ENCODE results near the gene GPR137B.

GPR137B gene

DNA sequence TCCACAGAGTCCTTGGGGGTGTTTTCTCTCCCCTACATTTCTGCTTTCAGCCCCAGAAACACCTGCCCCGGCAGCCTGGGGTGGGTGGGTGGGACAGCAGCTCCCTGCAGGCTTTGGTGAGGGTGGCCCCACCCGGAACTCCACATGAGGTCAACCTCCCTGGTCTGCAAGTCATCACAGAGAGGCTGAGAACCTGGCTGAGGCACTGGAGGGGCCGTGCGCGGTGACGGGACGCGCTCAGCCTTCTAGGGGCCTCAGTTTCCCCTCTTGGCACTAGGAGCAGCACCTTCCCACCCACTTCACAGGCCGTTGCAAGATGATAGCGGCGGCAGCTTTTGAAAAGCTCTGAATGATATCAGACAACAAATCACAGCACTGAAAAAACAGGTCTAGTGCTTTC lies 39.7 kb upstream of the GPR137B start:
- DNase-seq: no peak
- Histone ChIP-seq H3K27ac (ENCODE audit: insufficient read depth, low read length, poor library complexity, severe bottlenecking) (no peak overlapping the region), H3K9me3 (ENCODE audit: control insufficient read depth, low read length) (no peaks in the 10 kb centered on the region)

DNA sequence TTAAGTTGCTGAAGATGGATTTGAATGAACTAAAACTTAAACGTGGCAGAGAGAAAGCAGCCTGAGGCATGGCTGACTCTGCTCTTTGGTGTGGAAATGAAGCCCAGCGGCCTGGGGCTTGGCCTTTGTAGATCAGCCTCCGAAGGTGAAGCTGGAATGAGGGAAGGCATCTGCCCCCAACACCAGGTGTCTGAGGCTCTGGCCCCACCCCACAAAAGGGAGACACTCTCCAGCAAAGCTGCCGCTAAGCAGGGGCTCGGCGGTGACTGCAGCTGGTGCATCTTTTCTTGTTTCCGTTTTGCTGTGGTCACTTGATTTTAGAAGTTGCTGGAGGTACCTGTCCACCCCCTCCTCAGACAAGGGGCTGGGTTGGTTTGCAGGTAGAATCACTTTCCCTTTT lies 39.3 kb upstream of the GPR137B start:
- Histone ChIP-seq H3K27me3 (replicated peaks; ENCODE audit: control insufficient read depth, insufficient read depth, low read length, poor library complexity, severe bottlenecking) (no peaks in the 10 kb centered on the region), H3K4me1 (ENCODE audit: control insufficient read depth, insufficient read depth, low read length, poor library complexity, severe bottlenecking) (no peaks in the 10 kb centered on the region), H3K9me3 (ENCODE audit: control insufficient read depth, low read length) (no peaks in the 10 kb centered on the region), H3K27ac (ENCODE audit: insufficient read depth, low read length, poor library complexity, severe bottlenecking) (no peak overlapping the region), H3K36me3 (ENCODE audit: control insufficient read depth, insufficient read depth, low read length) (no peaks in the 10 kb centered on the region), H3K4me3 (ENCODE audit: insufficient read depth, low read depth, low read length, poor library complexity, severe bottlenecking) (no peak overlapping the region)
- DNase-seq: no peak

More for the DNA sequence above, 39.7 kb upstream of the GPR137B start:
- Histone ChIP-seq H3K4me1 (ENCODE audit: control insufficient read depth, insufficient read depth, low read length, poor library complexity, severe bottlenecking) (no peaks in the 10 kb centered on the region), H3K4me3 (ENCODE audit: insufficient read depth, low read depth, low read length, poor library complexity, severe bottlenecking) (no peak overlapping the region), H3K36me3 (ENCODE audit: control insufficient read depth, insufficient read depth, low read length) (no peaks in the 10 kb centered on the region), H3K27me3 (replicated peaks; ENCODE audit: control insufficient read depth, insufficient read depth, low read length, poor library complexity, severe bottlenecking) (no peaks in the 10 kb centered on the region)

DNA sequence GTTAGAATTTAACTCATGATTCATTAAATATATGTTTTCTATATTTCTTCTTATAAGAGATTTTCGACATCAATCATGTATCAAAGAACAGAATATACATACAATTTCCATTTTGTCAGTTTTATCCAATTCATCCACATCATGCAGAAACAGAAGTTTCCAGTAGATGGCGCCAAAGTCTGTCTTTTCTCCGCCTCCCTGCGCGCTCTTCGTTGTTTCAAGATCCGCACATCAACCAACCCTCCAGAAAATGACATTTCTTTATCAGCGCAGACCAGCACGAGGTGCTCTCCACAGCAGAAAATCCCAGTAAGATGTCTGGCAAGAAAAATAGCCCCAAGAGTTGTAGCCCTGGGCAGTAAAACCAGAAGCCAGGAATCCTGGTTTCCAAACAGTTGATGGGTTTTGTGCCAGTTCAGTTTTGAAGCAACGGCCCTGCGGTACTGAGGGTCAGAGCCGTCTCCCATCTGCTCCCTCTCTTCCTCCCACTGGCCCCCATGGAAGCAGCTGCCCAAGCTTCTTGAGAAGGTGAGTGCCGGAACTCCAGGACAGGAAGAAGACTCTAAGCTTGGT lies 38.6 kb upstream of the GPR137B start:
- peak; percentile 16 to 41 (median 22) for DNase-seq
- no peak overlapping the region for H3K27ac ChIP-seq (ENCODE audit: insufficient read depth, low read length, poor library complexity, severe bottlenecking)

DNA sequence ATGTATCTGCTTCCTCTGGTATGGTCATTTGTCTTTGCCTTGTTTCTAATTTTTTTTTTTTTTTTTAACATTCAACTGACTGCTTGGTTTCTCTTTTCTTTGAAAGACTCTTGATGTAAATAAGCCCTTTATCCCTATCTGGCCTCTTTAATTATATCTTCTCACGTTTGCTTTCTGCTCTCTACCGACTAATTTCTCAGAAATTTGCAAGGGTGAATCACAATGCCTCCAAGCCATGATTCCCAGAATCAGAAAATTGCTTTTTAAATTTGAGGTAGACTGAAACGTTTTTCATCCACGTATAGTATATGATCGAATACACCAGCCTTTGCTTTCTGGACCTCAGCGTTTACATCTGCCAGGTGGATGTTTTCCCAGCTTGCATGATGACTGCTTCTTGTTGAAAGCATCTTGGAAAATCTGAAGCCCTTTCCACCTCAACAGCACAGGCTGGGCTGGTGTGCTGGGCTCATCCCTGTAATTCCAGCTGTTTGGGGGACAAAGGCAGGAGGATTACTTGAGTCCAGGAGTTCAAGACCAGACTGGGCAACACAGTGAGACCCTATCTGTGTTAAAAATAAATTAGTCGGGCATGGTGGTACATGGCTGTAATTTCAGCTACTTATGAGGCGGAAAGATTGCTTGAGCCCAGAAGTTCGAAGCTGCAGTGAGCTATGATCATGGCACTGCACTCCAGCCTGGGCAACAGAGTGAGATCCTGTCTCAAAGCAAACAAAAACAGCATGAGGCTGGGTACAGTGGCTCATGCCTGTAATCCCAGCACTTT lies 35.0 kb upstream of the GPR137B start:
- Histone ChIP-seq H3K27ac (ENCODE audit: insufficient read depth, low read length, poor library complexity, severe bottlenecking) (no peak overlapping the region), H3K27me3 (replicated peaks; ENCODE audit: control insufficient read depth, insufficient read depth, low read length, poor library complexity, severe bottlenecking) (no peaks in the 10 kb centered on the region), H3K4me3 (ENCODE audit: insufficient read depth, low read depth, low read length, poor library complexity, severe bottlenecking) (no peak overlapping the region), H3K9me3 (ENCODE audit: control insufficient read depth, low read length) (no peaks in the 10 kb centered on the region), H3K4me1 (ENCODE audit: control insufficient read depth, insufficient read depth, low read length, poor library complexity, severe bottlenecking) (no peaks in the 10 kb centered on the region), H3K36me3 (ENCODE audit: control insufficient read depth, insufficient read depth, low read length) (no peaks in the 10 kb centered on the region)
- no peak for DNase-seq

More for the DNA sequence above, 38.6 kb upstream of the GPR137B start:
- Histone ChIP-seq H3K4me1 (ENCODE audit: control insufficient read depth, insufficient read depth, low read length, poor library complexity, severe bottlenecking) (no peaks in the 10 kb centered on the region), H3K27me3 (replicated peaks; ENCODE audit: control insufficient read depth, insufficient read depth, low read length, poor library complexity, severe bottlenecking) (no peaks in the 10 kb centered on the region), H3K36me3 (ENCODE audit: control insufficient read depth, insufficient read depth, low read length) (no peaks in the 10 kb centered on the region), H3K4me3 (ENCODE audit: insufficient read depth, low read depth, low read length, poor library complexity, severe bottlenecking) (no peak overlapping the region), H3K9me3 (ENCODE audit: control insufficient read depth, low read length) (no peaks in the 10 kb centered on the region)

DNA sequence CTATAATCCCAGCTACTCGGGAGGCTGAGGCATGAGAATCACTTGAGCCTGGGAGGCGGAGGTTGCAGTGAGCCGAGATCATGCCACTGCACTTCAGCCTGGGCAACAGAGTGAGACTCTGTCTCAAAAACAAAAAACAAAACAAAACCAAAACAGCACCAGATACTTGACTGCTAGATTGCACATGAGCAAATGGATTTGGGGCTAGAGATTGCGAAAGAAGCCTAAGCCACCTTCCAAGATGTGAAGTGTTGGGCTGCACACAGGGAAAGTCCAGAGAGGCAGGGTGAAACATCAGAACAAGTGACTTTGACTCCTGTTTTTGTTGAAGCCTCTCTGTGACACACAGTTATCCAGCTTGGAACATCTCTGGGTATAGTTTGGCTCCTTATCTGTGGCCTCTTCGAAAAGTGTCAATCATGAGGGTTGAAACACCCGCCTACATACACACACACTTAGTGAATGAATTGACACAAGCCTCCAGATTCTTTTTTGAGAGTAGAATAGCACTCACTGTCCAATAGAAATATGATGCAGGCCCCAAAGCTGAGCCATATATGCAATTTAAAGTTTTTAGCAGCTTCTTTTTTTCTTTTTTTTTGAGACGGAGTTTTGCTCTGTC lies 34.2 kb upstream of the GPR137B start:
- DNase-seq: no peak
- Histone ChIP-seq H3K4me1 (ENCODE audit: control insufficient read depth, insufficient read depth, low read length, poor library complexity, severe bottlenecking) (no peaks in the 10 kb centered on the region), H3K27ac (ENCODE audit: insufficient read depth, low read length, poor library complexity, severe bottlenecking) (no peak overlapping the region), H3K4me3 (ENCODE audit: insufficient read depth, low read depth, low read length, poor library complexity, severe bottlenecking) (no peak overlapping the region), H3K27me3 (replicated peaks; ENCODE audit: control insufficient read depth, insufficient read depth, low read length, poor library complexity, severe bottlenecking) (no peaks in the 10 kb centered on the region), H3K9me3 (ENCODE audit: control insufficient read depth, low read length) (no peaks in the 10 kb centered on the region), H3K36me3 (ENCODE audit: control insufficient read depth, insufficient read depth, low read length) (no peaks in the 10 kb centered on the region)

DNA sequence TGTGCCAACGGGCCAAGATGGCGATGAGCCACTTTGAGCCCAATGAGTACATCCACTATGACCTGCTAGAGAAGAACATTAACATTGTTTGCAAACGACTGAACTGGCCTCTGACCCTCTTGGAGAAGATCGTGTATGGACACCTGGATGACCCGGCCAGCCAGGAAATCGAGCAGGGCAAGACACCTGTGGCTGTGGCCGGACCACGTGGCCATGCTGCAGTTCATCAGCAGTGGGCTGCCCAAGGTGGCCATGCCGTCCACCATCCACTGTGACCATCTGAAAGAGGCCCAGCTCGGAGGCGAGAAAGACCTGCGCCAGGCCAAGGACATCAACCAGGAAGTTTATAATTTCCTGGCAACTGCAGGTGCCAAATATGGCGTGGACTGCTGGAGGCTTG lies 32.2 kb upstream of the GPR137B start:
- no peak for DNase-seq

DNA sequence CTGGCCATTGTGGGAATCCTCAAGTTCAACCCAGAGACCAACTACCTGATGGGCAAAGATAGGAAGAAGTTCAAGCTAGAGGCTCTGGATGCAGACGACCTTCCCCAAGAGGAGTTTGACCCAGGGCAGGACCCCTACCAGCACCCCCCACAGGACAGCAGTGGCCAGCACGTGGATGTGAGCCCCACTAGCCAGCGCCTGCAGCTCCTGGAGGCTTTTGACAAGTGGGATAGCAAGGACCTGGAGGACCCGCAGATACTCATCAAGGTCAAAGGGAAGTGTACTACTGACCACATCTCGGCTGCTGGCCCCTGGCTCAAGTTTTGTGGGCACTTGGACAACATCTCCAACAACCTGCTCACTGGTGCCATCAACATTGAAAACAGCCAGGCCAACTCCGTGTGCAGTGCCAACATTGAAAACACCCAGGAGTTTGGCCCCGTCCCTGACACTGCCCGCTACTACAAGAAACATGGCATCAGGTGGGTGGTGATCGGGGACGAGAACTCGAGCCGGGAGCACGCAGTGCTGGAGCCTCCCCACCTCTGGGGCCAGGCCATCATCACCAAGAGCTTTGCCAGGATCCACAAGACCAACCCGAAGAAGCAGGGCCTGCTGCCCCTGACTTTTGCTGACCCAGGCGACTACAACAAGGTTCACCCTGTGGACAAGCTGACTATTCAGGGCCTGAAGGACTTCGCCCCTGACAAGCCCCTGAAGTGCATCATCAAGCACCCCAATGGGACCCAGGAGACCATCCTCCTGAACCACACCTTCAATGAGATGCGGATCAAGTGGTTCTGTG lies 30.6 kb upstream of the GPR137B start:
- Histone ChIP-seq H3K4me3 (ENCODE audit: insufficient read depth, low read depth, low read length, poor library complexity, severe bottlenecking) (no peak overlapping the region), H3K27me3 (replicated peaks; ENCODE audit: control insufficient read depth, insufficient read depth, low read length, poor library complexity, severe bottlenecking) (no peaks in the 10 kb centered on the region), H3K27ac (ENCODE audit: insufficient read depth, low read length, poor library complexity, severe bottlenecking) (no peak overlapping the region), H3K36me3 (ENCODE audit: control insufficient read depth, insufficient read depth, low read length) (no peaks in the 10 kb centered on the region), H3K4me1 (ENCODE audit: control insufficient read depth, insufficient read depth, low read length, poor library complexity, severe bottlenecking) (no peaks in the 10 kb centered on the region), H3K9me3 (ENCODE audit: control insufficient read depth, low read length) (no peaks in the 10 kb centered on the region)
- no peak for DNase-seq

More for the DNA sequence above, 32.2 kb upstream of the GPR137B start:
- Histone ChIP-seq H3K36me3 (ENCODE audit: control insufficient read depth, insufficient read depth, low read length) (no peaks in the 10 kb centered on the region), H3K27ac (ENCODE audit: insufficient read depth, low read length, poor library complexity, severe bottlenecking) (no peak overlapping the region), H3K9me3 (ENCODE audit: control insufficient read depth, low read length) (no peaks in the 10 kb centered on the region), H3K4me3 (ENCODE audit: insufficient read depth, low read depth, low read length, poor library complexity, severe bottlenecking) (no peak overlapping the region), H3K4me1 (ENCODE audit: control insufficient read depth, insufficient read depth, low read length, poor library complexity, severe bottlenecking) (no peaks in the 10 kb centered on the region), H3K27me3 (replicated peaks; ENCODE audit: control insufficient read depth, insufficient read depth, low read length, poor library complexity, severe bottlenecking) (no peaks in the 10 kb centered on the region)

DNA sequence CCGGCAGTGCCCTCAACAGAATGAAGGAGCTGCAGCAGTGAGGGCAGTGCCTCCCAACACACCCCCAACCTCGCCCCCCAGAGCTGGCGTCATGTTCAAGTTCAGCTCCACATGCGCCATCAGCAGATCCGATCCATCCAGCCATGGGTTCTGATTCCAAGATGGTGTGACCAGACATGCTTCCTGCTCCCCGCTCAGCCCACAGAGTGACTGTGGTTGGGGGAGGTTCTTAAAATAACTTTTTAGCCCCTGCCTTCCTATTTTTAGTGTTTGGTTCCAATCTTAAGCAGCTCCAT lies 30.1 kb upstream of the GPR137B start:
- DNase-seq: no peak
- no peak overlapping the region for H3K27ac ChIP-seq (ENCODE audit: insufficient read depth, low read length, poor library complexity, severe bottlenecking)
- no peaks in the 10 kb centered on the region for H3K36me3 ChIP-seq (ENCODE audit: control insufficient read depth, insufficient read depth, low read length)
- H3K9me3 ChIP-seq (ENCODE audit: control insufficient read depth, low read length): no peaks in the 10 kb centered on the region
- H3K4me3 ChIP-seq (ENCODE audit: insufficient read depth, low read depth, low read length, poor library complexity, severe bottlenecking): no peak overlapping the region
- H3K27me3 ChIP-seq (replicated peaks; ENCODE audit: control insufficient read depth, insufficient read depth, low read length, poor library complexity, severe bottlenecking): no peaks in the 10 kb centered on the region
- no peaks in the 10 kb centered on the region for H3K4me1 ChIP-seq (ENCODE audit: control insufficient read depth, insufficient read depth, low read length, poor library complexity, severe bottlenecking)

DNA sequence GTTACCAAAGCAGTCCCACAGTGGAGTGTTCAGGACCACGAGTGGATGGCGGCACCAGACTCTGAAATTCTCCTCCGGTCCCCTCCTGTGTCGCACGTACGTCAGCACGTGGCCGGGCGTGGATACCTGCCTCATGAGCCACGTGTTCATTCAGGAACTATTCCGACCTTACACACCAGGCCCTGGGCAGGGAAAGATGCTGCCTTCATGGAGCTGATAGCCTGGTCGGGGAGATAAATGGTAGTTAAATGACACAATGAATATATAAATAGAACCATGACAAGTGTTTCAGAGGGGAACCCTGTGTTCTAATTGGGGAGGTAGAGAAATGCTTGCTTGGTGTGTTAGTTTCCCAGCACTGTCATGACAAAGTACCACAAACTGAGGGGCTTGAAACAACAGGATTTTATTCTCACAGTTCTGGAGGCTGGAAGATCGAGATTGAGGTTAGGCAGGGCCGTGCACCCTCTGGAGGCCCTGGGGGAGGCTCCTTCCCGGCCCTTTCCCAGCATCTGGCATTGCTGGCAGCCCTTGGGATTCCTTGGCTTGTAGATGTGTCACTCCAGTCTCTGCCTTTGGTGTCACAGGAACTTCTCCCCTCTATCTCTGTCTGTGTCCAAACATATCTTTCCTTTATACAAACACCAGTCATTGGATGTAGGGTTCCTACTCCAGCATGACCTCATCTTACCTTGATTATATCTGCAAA lies 28.9 kb upstream of the GPR137B start:
- DNase-seq: no peak
- no peaks in the 10 kb centered on the region for H3K36me3 ChIP-seq (ENCODE audit: control insufficient read depth, insufficient read depth, low read length)
- no peak overlapping the region for H3K4me3 ChIP-seq (ENCODE audit: insufficient read depth, low read depth, low read length, poor library complexity, severe bottlenecking)
- no peaks in the 10 kb centered on the region for H3K9me3 ChIP-seq (ENCODE audit: control insufficient read depth, low read length)
- no peak overlapping the region for H3K27ac ChIP-seq (ENCODE audit: insufficient read depth, low read length, poor library complexity, severe bottlenecking)
- H3K4me1 ChIP-seq (ENCODE audit: control insufficient read depth, insufficient read depth, low read length, poor library complexity, severe bottlenecking): no peaks in the 10 kb centered on the region
- H3K27me3 ChIP-seq (replicated peaks; ENCODE audit: control insufficient read depth, insufficient read depth, low read length, poor library complexity, severe bottlenecking): no peaks in the 10 kb centered on the region

All from effector memory CD4-positive, alpha-beta T cell (primary cell).